ENCODE measurements around the gene CCR5AS.

The CCR5AS gene

DNA sequence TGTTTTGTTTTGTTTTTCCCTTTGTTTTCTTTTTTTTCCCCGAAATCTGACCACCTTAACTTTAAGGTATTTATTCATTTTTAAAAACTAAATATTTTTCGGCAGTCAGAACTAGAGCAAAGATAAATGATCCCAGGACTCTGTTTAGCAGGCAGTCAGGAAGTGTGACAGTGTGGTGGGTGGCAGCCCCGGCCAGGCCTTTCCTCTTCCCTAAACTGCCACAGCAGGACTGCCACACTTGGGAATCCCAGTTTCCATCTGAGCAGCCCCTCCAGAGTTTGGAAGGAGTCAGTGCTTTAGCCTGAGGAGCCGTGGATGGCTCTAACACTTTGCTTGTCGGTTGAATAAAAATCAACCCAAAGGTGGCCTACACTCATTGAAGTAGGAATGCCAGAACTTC is 7.1 kb upstream of the CCR5AS start:
- H3K27ac ChIP-seq, result no peak overlapping the region
- H3K4me1 ChIP-seq, result no peaks in the 10 kb centered on the region
- intact Hi-C loops (cut with DNase I; ENCODE audit: low total_unique reads), result no loop called here
- H3K27me3 ChIP-seq, result no peaks in the 10 kb centered on the region
- no peak for TF ChIP-seq POLR2A (IDR thresholded peaks at IDR 0.05)
- TF ChIP-seq, protein P1, sequence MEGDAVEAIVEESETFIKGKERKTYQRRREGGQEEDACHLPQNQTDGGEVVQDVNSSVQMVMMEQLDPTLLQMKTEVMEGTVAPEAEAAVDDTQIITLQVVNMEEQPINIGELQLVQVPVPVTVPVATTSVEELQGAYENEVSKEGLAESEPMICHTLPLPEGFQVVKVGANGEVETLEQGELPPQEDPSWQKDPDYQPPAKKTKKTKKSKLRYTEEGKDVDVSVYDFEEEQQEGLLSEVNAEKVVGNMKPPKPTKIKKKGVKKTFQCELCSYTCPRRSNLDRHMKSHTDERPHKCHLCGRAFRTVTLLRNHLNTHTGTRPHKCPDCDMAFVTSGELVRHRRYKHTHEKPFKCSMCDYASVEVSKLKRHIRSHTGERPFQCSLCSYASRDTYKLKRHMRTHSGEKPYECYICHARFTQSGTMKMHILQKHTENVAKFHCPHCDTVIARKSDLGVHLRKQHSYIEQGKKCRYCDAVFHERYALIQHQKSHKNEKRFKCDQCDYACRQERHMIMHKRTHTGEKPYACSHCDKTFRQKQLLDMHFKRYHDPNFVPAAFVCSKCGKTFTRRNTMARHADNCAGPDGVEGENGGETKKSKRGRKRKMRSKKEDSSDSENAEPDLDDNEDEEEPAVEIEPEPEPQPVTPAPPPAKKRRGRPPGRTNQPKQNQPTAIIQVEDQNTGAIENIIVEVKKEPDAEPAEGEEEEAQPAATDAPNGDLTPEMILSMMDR (IDR thresholded peaks at IDR 0.05), result no peak
- H3K4me3 ChIP-seq, result no peak overlapping the region
- H3K36me3 ChIP-seq, result no peaks in the 10 kb centered on the region
- no peaks in the 10 kb centered on the region for H3K9me3 ChIP-seq
- no peak for DNase-seq

DNA sequence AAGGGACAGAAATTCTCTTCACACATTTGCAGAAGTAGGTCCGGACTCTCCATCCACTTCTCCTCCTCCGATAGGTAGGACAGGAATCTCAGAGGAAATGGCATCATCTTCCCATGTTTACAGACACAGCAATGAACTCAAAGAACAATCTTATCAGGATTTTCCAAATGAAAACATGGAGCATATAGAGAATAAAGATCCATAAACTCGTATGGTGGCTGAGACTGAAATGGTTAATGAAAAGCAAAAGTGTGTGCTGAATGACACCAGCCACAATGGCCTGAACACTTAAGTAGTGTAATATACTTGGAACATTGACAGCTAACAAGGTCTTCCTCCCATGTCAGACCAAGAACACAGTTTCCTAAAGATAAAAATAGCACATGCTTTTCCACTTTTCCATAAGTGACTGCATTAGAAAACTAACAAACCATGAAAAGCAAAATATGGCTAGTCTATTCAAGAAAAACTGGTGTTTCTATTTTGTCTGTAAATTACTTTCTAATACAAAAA is 6.0 kb upstream of the CCR5AS start:
- Histone ChIP-seq H3K9me3 (no peaks in the 10 kb centered on the region), H3K4me1 (peaks cover 0 to 7% of the 10 kb centered on the region in 2 donors), H3K4me3 (no peak overlapping the region), H3K27ac (peak overlapping the region in 1 of 2 donors; percentile 5), H3K36me3 (no peaks in the 10 kb centered on the region), H3K27me3 (no peaks in the 10 kb centered on the region)
- intact Hi-C loops (cut with DNase I; ENCODE audit: low total_unique reads), result no loop called here
- TF ChIP-seq, protein P1 (IDR thresholded peaks at IDR 0.05), result no peak
- no peak for TF ChIP-seq POLR2A (IDR thresholded peaks at IDR 0.05)
- no peak for DNase-seq

DNA sequence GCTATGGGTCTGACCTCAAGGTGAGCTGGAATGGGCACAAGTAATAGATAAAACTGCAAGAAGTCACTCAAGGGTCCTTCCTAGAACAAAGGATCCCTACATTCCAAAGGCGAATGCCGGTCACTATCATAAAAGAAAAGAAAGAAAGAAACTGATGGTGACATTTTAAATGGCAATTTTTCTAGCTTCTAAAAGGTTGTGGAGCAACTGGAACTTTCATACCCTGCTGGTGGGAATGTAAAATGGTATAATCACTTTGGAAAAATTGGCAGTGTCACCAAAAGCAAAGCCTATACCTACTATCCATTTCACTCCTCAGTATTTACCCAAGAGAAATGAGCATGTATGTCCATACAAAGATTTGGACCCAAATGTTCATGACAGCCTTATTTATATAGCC is 4.4 kb upstream of the CCR5AS start:
- Histone ChIP-seq H3K4me1 (peaks cover 0 to 7% of the 10 kb centered on the region in 2 donors), H3K27me3 (no peaks in the 10 kb centered on the region), H3K9me3 (no peaks in the 10 kb centered on the region), H3K4me3 (no peak overlapping the region), H3K36me3 (no peaks in the 10 kb centered on the region), H3K27ac (no peak overlapping the region)
- DNase-seq, result no peak
- no peak for TF ChIP-seq POLR2A (IDR thresholded peaks at IDR 0.05)
- intact Hi-C loops (cut with DNase I; ENCODE audit: low total_unique reads), result no loop called here

DNA sequence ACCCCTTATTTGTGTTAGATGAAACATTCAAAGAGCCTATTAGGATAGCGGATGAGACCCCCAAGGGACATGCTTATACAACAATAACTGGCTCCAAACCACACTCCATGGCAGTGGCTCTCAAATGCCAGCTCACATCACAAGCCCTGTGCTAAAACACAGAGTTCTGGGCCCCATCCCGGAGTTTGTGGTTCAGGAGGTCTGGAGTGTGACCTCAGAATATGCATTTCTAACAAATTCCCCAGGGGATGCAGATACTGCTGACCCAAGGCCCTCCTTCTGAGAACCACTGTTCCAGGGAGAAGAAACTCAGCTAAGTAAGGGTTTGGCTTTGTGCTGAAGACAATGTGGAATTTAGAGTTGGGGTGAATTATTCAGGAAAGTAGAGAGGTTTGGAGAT is 3.8 kb upstream of the CCR5AS start:
- DNase-seq, result no peak
- H3K36me3 ChIP-seq, result no peaks in the 10 kb centered on the region

DNA sequence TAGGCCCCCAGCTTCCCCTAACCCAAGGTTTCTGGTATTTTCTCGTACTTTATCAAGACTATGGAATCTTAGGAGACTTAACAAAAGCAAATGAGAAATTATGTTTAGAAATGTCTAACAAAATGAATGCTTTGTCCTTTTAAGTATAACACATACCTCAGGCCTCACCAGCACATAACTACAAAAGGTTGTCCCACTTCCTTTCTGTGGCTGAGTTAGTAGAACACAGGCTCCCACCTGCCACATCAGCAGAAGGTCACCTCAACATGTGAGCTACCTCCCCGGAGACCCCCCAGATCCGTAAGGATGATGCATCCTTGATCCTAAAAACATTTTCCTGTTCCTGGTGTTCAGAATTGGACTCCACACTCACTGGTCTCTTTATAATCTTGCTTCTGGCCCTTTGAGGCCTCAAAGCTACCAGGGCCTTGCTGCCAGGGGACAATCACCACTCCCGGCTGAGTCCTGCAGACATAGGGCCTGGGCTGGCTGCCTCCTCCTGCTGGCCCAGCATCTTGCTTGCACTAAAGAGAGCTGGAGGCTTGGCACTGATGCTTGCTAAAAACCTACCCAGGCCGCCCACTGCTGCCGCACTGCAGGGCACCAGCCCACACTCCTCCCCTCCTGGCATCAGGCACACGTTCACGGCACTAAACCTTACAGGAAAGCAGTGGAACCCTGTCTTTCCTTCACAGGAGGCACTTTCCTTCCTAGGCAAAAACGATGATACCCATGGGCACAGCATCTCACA is 3.0 kb upstream of the CCR5AS start:
- TF ChIP-seq POLR2A (IDR thresholded peaks at IDR 0.05), result no peak
- TF ChIP-seq, protein P1 (IDR thresholded peaks at IDR 0.05), result no peak
- Histone ChIP-seq H3K27ac (no peak overlapping the region), H3K36me3 (no peaks in the 10 kb centered on the region), H3K4me1 (peaks cover 0 to 7% of the 10 kb centered on the region in 2 donors), H3K27me3 (no peaks in the 10 kb centered on the region), H3K9me3 (no peaks in the 10 kb centered on the region), H3K4me3 (no peak overlapping the region)
- intact Hi-C loops (cut with DNase I; ENCODE audit: low total_unique reads), result no loop called here
- DNase-seq, result no peak

More for the DNA sequence above, 3.8 kb upstream of the CCR5AS start:
- H3K9me3 ChIP-seq, result no peaks in the 10 kb centered on the region
- H3K4me1 ChIP-seq, result peaks cover 0 to 7% of the 10 kb centered on the region in 2 donors
- intact Hi-C loops (cut with DNase I; ENCODE audit: low total_unique reads), result no loop called here
- H3K4me3 ChIP-seq, result no peak overlapping the region
- H3K27me3 ChIP-seq, result no peaks in the 10 kb centered on the region
- no peak overlapping the region for H3K27ac ChIP-seq
- TF ChIP-seq, protein P1 (IDR thresholded peaks at IDR 0.05), result no peak
- TF ChIP-seq POLR2A (IDR thresholded peaks at IDR 0.05), result no peak

All from uterus (tissue), 3 donors.